AG04450 (cell line): ENCODE measurements around the gene C7orf57. TPM values are rescaled to one million over a fixed set of nuclear protein-coding genes. Genes with fewer than 3 reads are reported as not detected.

ENCODE experiments used
- CTCF ChIA-PET: fragments of 300-600, 350-600 bp; formaldehyde crosslinking; extraction: SDS; loops from one replicate; lab custom pipeline; 2022; ENCODE audit warnings: antibody characterized with exemption, inconsistent platforms; lab: Charles Lee
- POLR2A ChIA-PET: fragments of 350-600 bp; formaldehyde crosslinking; extraction: SDS; loops from one replicate; lab custom pipeline; 2021; ENCODE audit warnings: antibody characterized with exemption, inconsistent platforms; lab: Yijun Ruan, JAX
- DNase-seq: peaks from one replicate; pipeline ENCODE4 v3.0.0-alpha.2; 2011; ENCODE audit warnings: low read depth, low spot score
- H3K27ac ChIP-seq: one replicate; pipeline ENCODE4 v1.5.1; 2012; ENCODE audit warnings: low read depth, low read length, control low read depth
- H3K27me3 ChIP-seq: one replicate; pipeline ENCODE4 v1.6.0; 2012; ENCODE audit warnings: low read length; ENCODE audit not compliant: control insufficient read depth, insufficient read depth
- H3K4me3 ChIP-seq: 2 replicates; pipeline ENCODE4 v1.5.1; 2011; ENCODE audit warnings: mild to moderate bottlenecking, low read depth, low read length, control low read depth
- H3K9me3 ChIP-seq: 2 replicates; pipeline ENCODE4 v1.5.1; 2012; ENCODE audit warnings: low read length; ENCODE audit not compliant: control insufficient read depth, insufficient read depth
- polyA plus RNA-seq: library from polyadenylated mRNA; depleted of rRNA; stranded (reverse); fragments of >200 nt; gene quantifications from 2 replicates; pipeline ENCODE4 v1.2.3, GENCODE V29; 2011; rRNA removed
- TF ChIP-seq, protein P1 (sequence below): IDR thresholded peaks from 2 replicates; pipeline ENCODE4 v1.5.1; 2011; ENCODE audit warnings: low read depth, low read length, control low read depth, inconsistent platforms

Gene C7orf57
- polyA plus RNA-seq, 1 experiment, result not detected

DNA sequence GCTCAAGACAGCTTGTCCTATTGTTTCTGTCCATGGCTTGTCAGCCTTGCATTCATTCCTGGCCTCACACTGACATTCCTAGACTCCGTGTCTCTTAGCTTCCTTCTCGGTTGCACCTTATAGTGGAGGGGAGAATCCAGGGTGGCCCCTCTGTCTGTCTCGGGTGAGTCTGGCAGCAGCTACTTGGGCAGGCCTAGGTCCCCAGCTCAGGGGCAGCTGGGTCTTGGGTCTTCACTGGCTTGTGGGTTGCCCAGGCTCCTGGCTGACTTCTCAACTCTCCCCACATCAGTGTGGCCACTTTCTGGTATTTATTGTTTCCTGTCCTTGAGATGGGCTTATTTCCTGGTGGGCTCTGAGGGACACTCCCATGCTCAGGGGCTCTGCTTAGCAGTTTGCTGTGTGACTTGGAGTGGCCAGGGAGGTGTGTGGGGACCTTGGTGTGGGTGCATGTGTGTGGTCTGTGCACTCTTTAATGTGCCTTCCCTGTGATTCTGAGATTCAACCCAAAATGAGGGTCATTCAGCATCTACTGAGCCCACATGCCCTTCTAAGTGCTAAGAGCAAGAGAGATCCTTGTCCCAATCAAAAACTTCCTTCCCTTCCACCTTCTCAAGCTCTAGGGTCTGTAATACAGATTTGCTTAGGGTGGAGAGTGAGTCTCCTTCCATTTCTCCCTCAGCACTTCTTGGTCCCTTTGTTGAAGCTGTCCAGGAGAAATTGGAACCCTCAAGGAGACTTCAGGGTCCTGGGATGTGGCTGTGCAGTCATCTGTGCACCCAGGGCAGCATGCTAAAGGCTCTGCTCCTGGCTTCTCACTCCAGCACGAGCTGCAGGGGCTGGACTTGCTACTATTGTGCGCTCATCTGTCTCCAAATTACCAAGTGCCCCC is 73.9 kb downstream of the C7orf57 start:
- CTCF ChIA-PET, result interaction anchor here (0.6 to 7.4 kb wide), 27 partner anchors 7 to 843 kb away, joined by 3 to 160 read pairs (median 10); no protein-coding TSS in a partner anchor
- no peaks in the 10 kb centered on the region for H3K27me3 ChIP-seq
- POLR2A ChIA-PET, result interaction anchor here (1.6 kb wide), 1 partner anchor 117 kb away, joined by 5 read pairs; no protein-coding TSS in a partner anchor
- H3K9me3 ChIP-seq, result no peaks in the 10 kb centered on the region
- H3K27ac ChIP-seq, result no peak overlapping the region
- H3K4me3 ChIP-seq, result no peak overlapping the region
- no peak for DNase-seq
- TF ChIP-seq, protein P1, sequence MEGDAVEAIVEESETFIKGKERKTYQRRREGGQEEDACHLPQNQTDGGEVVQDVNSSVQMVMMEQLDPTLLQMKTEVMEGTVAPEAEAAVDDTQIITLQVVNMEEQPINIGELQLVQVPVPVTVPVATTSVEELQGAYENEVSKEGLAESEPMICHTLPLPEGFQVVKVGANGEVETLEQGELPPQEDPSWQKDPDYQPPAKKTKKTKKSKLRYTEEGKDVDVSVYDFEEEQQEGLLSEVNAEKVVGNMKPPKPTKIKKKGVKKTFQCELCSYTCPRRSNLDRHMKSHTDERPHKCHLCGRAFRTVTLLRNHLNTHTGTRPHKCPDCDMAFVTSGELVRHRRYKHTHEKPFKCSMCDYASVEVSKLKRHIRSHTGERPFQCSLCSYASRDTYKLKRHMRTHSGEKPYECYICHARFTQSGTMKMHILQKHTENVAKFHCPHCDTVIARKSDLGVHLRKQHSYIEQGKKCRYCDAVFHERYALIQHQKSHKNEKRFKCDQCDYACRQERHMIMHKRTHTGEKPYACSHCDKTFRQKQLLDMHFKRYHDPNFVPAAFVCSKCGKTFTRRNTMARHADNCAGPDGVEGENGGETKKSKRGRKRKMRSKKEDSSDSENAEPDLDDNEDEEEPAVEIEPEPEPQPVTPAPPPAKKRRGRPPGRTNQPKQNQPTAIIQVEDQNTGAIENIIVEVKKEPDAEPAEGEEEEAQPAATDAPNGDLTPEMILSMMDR, result no peak

DNA sequence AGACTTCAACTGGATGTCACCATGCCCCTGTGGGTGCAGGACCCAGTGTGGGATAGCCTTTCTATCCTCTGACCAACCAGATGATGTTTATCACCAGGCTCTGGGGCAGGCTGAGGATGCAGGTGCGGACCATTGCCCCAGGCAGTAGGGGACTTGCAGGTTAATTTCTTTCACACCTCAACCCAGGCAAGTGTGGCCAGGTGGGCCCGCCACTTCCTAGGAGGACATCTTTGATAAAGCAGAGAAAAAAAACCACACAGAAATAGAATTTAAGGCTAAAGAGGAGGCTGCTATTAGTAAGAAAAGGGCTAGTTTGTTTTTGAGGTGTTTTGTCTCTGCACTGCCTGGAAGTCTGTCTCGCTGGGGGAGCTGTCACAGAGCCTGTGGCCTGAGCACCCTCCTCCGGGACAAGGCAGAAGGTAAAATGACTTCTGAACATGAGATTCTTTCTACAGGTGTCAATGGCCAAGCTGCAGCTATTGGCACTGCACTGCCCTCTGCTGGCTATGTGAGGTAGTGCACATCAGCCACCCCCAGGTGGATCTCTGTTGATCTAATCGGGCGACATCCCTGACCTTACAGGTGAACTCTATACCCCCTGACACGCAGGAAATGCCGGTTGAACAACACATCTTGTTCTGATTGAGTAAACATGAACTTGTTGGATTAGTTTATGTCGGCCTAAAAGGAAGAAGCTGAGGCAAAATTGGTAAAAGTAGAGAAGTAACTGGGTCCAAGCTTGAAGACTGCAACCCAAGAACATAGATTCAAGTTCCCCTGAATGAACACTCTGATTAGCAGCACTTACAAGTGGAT is 74.7 kb downstream of the C7orf57 start:
- H3K4me3 ChIP-seq, result no peak overlapping the region
- ChIA-PET POLR2A (interaction anchor here (1.6 kb wide), 1 partner anchor 118 kb away, joined by 5 read pairs; no protein-coding TSS in a partner anchor), CTCF (interaction anchor here (0.6 to 7.4 kb wide), 44 partner anchors 8 to 844 kb away, joined by 3 to 160 read pairs (median 6); partner anchors contain the start of genes HUS1, PKD1L1 and UPP1)
- no peaks in the 10 kb centered on the region for H3K9me3 ChIP-seq
- DNase-seq, result no peak
- TF ChIP-seq, protein P1, result peak; percentile 97
- H3K27ac ChIP-seq, result no peak overlapping the region
- H3K27me3 ChIP-seq, result no peaks in the 10 kb centered on the region

DNA sequence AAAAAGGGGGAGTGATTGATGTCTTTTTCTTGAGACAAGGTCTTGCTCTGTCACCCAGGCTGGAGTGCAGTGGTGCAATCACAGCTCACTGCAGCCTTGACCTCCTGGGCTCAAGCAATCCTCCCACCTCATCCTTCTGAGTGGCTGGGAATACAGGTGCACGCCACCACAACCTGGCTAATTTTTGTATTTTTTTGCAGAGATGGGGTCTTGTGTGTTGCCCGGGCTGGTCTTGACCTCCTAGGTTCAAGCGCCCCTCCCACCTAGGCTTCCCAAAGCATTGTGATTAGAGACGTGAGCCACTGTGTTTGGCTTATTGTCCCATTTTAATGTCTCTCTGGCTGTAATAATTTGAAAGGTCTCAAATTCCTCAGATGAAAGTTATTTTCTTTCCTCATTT is 75.5 kb downstream of the C7orf57 start:
- POLR2A ChIA-PET, result interaction anchor here (1.6 kb wide), 1 partner anchor 119 kb away, joined by 5 read pairs; no protein-coding TSS in a partner anchor
- no peaks in the 10 kb centered on the region for H3K27me3 ChIP-seq
- no peaks in the 10 kb centered on the region for H3K9me3 ChIP-seq
- no peak for DNase-seq
- TF ChIP-seq, protein P1, result no peak
- CTCF ChIA-PET, result interaction anchor here (0.6 to 7.4 kb wide), 44 partner anchors 9 to 845 kb away, joined by 3 to 160 read pairs (median 6); partner anchors contain the start of genes HUS1, PKD1L1 and UPP1
- no peak overlapping the region for H3K27ac ChIP-seq
- H3K4me3 ChIP-seq, result no peak overlapping the region

Other genes with a start within 250 kb of the C7orf57 start
- 0.01 TPM in 2 replicates for gene PKD1L1, start 87.1 kb upstream of the C7orf57 start, polyA plus RNA-seq
- gene HUS1, start 55.9 kb upstream of the C7orf57 start, polyA plus RNA-seq, result 20.0 and 27.9 TPM in 2 replicates
- gene SUN3, start 6.4 kb upstream of the C7orf57 start, polyA plus RNA-seq, result not detected in 2 replicates
- 7.9 and 8.3 TPM in 2 replicates for gene UPP1, start 53.7 kb downstream of the C7orf57 start, polyA plus RNA-seq
- gene ABCA13, start 135.9 kb downstream of the C7orf57 start, polyA plus RNA-seq, result 0.04 and 0.05 TPM in 2 replicates